ENCODE measurements around the gene RAG1.

RAG1 gene

GRCh38 chr11:36557991-36558390 lies 9.8 kb upstream of the RAG1 start:
- no peak overlapping the region for H3K4me3 ChIP-seq (ENCODE audit: low read depth, low read length)
- no peak for TF ChIP-seq CTCF (IDR thresholded peaks at IDR 0.05; ENCODE audit: low read depth, low read length)

- TF ChIP-seq CTCF (IDR thresholded peaks at IDR 0.05; ENCODE audit: low read depth, low read length), result no peak
- H3K4me3 ChIP-seq (ENCODE audit: low read depth, low read length), result no peak overlapping the region
Observed at GRCh38 chr11:36558571-36559413, 9.0 kb upstream of the RAG1 start.

- H3K4me3 ChIP-seq (ENCODE audit: low read depth, low read length), result peak overlapping the region; percentile 3; the same call in 1 of the 2 replicates
- peak; percentile 57 for TF ChIP-seq CTCF (IDR thresholded peaks at IDR 0.05; ENCODE audit: low read depth, low read length)
Observed at GRCh38 chr11:36564376-36565030, 3.3 kb upstream of the RAG1 start.

- no peak for TF ChIP-seq CTCF (IDR thresholded peaks at IDR 0.05; ENCODE audit: low read depth, low read length)
- no peak overlapping the region for H3K4me3 ChIP-seq (ENCODE audit: low read depth, low read length)
Observed at GRCh38 chr11:36565031-36565610, 2.7 kb upstream of the RAG1 start.

GRCh38 chr11:36566407-36567053 lies 1.3 kb upstream of the RAG1 start:
- TF ChIP-seq CTCF (IDR thresholded peaks at IDR 0.05; ENCODE audit: low read depth, low read length), result no peak

GRCh38 chr11:36569095-36569494 lies 1.3 kb downstream of the RAG1 start:
- H3K4me3 ChIP-seq (ENCODE audit: low read depth, low read length), result no peak overlapping the region
- TF ChIP-seq CTCF (IDR thresholded peaks at IDR 0.05; ENCODE audit: low read depth, low read length), result no peak

More at GRCh38 chr11:36566407-36567053, 1.3 kb upstream of the RAG1 start:
- H3K4me3 ChIP-seq (ENCODE audit: low read depth, low read length), result no peak overlapping the region
